HS-27A (cell line): Measurements from ENCODE around the gene GPR150.

Experiments
- DNase-seq: peaks from one replicate; pipeline ENCODE4 v3.0.0-alpha.2; 2012; ENCODE audit warnings: low read depth, missing footprints

Gene GPR150

DNA sequence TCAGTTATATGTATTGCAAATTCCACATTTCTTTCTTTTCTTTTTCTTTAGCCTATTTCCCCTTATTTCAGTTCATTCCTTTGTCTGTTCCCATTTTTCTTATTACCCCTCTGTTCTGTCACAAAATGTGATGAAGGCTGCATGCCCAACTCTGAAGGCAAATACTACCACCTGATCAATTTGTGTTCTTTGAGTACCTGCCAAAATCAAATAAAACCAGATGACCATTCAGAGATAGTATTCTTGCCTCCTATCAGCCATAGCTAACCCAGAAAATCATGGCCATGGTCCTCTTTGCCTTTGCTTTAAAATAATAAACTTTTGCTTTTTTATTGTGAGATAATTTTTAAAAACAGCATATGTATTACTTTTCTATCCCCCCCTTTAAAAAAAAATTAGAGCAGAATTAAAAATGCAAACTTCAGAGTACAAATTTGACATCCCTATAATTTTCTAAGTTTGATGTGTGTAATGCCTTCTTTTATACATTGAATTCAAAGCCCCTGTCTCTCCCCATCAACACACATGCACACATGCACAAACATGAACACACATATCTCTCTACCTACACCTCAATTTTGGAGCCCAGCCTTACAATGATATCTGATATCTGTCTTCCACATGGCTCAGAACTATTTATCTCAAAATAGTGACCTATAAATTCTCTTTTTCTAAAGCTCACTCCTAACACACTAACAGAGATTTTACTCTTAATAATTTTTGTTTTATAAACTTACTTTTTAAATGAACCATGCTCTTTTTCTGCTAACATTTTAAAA is 30.1 kb downstream of the GPR150 start:
- no peak for DNase-seq

DNA sequence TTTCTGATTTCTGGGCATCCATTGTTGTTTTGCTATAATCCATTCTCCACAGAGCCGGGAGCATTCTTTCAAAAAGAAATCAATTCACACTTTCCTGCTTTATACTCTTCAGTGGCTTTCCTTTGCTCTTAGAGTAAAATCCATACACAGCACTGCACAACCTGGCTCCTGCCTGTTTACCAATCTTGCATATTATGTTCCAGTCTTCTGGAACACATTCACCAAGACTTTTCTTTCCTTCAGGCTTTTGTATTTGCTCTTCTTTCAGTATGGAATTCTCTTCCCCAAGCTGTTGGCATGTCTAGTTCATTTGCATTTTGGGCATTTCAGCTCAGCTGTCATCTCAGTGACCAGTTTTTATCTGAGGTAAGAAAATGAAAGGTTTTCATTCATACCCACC is 33.0 kb downstream of the GPR150 start:
- no peak for DNase-seq

DNA sequence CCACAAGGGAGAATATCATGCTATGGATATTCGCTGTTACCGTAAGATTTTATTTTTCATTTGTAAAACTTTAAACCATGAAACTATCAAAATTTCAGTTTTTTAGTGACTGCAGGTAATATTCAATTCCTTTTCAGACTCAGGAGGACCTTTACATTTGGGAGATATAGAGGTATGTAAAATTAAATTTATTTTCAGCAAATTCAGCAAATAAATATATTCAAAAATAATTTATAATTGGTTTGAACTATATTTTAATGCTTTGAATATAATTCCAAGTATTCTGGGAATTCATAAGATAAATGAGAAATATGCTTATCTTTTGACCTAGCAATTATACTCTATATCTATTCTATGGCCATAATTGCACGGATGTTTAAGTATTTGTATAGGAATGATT is 34.3 kb downstream of the GPR150 start:
- DNase-seq, result no peak

DNA sequence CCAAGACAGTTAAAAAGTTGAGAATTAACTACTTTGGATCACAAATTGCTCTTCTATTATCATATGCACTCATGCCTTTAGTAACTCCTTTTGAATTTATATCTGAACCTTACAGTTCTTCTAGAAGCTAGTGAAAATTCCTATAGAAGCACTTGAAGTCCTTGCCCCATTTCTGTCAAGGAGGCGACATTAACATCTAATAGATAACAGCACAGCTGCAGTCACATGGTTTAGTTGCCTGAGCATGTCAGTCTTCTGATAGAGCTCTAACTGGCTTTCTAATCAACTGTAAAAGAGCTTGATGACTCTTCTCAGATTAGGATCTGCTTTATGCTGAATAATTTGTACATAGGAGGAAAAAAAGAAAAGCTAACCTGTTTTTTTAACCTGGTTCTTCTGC is 35.7 kb downstream of the GPR150 start:
- no peak for DNase-seq

DNA sequence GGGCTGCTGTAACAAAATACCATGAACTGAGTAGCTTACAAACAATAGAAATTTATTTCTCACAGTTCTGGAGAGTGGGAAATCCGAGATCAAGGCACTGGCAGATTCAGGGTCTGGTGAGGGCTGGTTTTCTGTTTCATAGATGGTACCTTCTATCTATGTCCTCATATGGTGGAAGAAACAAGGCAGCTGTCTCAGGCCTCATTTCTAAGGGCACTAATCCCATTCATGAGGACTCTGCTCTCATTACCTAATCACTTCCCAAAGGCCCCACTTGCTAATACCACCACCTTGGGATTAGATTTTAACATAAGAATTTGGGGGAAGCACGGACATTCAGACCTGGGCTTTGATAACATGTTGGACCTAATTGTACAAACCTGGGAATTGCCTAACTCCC is 40.2 kb downstream of the GPR150 start:
- DNase-seq, result no peak

DNA sequence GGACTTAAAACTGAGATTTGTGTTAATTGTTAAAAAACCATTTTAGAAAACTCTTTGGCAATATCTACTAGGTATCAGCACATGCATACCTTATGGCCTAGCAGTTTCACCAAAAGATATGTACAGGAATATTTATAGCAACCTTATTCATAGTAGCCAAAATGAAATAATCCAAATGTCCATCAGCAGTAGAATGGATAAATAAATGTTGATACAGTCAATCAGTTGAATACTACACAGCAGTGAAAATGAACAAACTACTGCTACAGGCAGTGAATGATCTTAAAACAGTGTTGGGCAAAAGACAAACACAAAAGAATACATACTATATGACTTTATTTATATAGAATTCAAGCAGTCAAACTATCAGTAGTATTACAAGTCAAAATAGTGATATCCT is 43.1 kb downstream of the GPR150 start:
- no peak for DNase-seq

DNA sequence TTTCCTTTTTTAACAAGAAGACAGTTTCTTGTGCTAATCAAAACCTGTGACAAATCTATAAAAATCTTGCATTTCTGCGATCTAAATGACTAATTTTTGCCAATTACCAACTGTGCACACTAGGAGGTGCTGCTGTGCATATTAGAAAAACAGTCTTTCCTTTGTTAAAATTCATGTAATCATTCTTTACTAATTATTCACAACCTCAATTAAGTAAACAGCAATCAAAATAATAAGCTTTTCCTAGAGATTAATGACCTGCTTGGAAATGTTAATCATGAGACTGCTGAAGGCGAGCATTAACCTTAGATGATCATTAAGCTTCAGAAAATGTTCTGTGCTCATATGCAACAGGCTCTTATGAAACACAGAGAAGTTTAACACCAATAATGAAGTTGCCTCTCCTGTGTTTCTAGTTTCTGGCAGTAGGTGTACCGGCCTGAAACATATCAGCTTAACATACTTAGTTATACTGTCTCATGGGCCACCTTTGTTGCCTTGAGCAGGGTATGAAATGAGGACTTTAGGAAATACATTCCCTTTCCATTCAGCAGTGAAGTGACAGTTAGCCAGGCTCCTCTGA is 44.4 kb downstream of the GPR150 start:
- DNase-seq, result no peak

DNA sequence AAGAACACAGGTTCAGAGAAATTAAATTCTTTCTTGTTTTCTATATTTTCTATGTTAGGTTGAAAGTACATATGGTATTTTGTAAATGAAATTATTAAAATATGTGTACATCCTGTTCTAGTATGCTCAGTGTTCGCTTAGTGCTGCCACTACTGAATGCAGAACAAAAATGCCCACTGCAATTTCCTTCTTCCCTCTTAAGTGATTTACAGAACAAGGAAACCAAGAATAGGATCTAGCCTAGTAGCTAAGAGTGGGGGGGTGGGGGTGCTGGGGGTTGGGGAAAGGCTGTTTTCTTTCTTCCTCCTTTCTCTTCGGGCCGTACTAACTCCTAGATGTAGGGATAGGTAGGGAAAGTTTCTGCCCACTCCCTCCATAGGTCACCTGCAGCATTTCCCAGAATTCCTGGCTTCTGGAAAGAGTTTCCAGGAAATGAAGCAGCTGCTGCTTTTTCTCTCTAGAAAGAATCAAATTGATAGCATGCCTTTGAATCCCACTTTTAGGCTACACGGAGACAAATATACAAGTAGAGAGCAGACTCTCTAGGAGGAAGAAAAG is 47.3 kb downstream of the GPR150 start:
- no peak for DNase-seq

DNA sequence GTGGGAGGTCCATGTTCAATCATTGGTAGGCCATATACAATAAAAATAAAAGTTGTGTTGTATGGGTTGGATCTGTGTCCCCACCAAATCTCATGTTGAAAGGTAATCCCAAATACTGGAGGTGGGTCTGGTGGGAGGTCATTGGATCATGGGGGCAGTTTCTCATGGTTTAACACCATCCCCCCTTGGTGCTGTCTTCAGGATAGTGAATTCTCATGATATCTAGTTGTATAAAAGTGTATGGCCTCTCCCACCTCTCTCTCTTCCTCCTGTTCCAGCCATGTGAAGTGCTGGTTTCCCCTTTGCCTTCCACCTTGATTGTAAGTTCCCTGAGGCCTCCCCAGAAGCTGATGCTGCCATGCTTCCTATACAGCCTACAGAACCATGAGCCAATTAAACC is 47.8 kb downstream of the GPR150 start:
- no peak for DNase-seq

DNA sequence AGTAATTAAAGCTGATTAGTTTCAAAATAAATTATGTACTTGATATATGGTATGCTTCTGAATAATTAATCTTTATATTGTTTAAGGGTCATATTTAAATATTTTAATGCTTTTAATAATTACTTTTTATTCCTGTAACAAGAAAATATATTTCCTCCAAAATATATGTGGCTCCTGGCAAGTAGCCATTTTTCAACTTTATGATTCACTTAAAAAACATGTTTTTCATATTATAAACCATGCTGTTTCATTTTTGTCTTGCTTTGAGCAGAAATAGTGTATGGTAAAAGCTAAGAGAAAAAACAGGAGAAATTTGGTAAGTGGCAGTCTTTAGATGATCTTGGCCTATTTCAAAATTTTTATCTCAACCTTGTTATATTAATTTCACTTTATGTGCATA is 48.3 kb downstream of the GPR150 start:
- DNase-seq, result no peak

DNA sequence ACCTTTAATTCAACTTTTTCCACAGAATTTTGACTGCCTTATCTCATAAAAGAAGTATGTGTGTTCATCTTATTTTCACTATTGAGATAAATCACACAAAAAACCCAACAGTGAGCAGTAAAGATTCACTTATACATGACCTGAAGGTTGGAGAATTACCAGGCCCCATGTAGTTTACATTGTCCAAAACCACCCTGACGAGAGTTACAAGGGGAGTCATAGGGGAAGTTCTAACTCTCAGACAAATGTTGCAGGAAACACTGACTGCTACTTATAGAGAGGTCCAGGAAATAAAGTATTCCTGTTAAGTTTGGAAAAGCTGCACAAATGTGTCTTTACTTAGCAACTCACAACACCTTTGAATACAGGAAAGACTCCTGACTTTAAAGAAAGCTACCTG is 48.8 kb downstream of the GPR150 start:
- no peak for DNase-seq

DNA sequence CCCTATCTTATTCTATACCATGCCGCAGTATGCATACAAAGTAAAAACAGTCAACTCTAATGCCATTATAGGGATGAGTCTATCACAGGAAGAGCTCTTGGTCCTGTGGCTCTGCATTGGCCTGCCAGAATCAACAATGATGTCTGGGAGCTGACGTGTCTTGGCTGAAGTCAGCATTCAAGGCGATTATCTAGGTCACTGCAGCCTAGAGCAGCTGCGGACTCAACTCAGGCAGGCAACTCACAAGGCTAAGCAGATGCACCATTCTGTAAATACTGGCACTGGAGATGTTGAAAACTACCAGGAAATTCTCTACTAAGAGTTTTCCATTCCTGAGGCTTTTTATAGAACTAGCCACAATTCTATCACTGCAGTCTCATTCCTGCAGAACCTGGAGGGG is 49.7 kb downstream of the GPR150 start:
- no peak for DNase-seq

DNA sequence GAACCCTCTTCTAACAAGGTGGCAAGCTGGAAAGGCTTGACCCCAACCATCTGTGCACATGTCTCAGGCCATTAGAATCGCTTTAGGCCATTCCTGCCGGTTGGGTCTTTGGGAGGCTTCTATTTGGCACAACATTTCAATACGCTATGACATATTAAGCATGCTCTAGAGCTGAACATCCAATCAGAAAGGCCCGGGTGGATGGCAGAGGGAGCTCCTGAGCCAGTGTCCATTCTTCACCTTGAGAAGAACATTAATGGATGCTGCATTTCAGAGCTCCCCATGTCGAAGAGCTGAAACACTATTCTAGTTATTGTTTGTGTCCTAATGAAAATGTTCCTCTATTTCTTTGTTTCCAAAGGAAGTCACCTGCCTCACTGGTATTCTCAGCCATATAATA is 50.1 kb downstream of the GPR150 start:
- no peak for DNase-seq

DNA sequence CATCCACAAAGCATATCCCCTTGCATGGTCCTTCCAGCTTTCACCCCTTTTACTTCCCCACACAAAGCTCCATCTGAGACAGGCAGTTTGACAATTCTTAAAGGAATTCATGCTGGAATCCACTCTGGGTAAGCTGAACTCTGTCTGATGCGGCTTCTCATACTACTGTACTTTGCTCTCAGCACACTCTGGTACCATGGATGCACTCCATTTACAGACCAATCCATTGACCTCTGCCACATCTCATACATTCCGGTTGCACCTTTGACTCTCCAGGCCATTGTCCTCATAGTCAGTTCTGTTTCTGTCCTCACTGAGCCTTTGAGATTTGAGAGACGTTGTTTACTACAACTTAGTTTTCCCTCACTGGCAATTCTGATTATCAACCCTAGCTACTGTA is 50.7 kb downstream of the GPR150 start:
- DNase-seq, result no peak
